Measurements from ENCODE around the gene OTUD4.

- TF ChIP-seq POLR2A (IDR thresholded peaks at IDR 0.05) (no peak), CTCF (IDR thresholded peaks at IDR 0.05) (no peak), EP300 (IDR thresholded peaks at IDR 0.05) (no peak)
These were observed 73.3 kb downstream of the OTUD4 start for GRCh38 chr4:145107126-145107525.

Measured in tibial nerve (tissue), 4 donors.